ENCODE measurements around the gene MYOG. TPM values are rescaled to one million over a fixed set of nuclear protein-coding genes. Genes with fewer than 3 reads are reported as not detected.

MYOG gene
- total RNA-seq, 2 donors from 2014 or later, result not detected

- H3K9ac ChIP-seq (ENCODE audit: low read depth in 2 of 2, low read length in 2 of 2), result no peak overlapping the region
- H3K27ac ChIP-seq, result no peak overlapping the region
- H3K4me1 ChIP-seq, result no peaks in the 10 kb centered on the region
- H3K27me3 ChIP-seq, result no peaks in the 10 kb centered on the region
- intact Hi-C loops (cut with DNase I), result no loop called here
- H3K36me3 ChIP-seq, result no peaks in the 10 kb centered on the region
- no peak overlapping the region for H3K4me3 ChIP-seq
- no peak for DNase-seq
- TF ChIP-seq CTCF (IDR thresholded peaks at IDR 0.05), result no peak
- no peaks in the 10 kb centered on the region for H3K9me3 ChIP-seq
These were observed 41.8 kb downstream of the MYOG start for GRCh38 chr1:203043830-203044545.

GRCh38 chr1:203041351-203041932 is 44.4 kb downstream of the MYOG start:
- H3K4me1 ChIP-seq, result no peaks in the 10 kb centered on the region
- intact Hi-C loops (cut with DNase I), result no loop called here
- H3K9me3 ChIP-seq, result no peaks in the 10 kb centered on the region
- DNase-seq, result no peak
- no peaks in the 10 kb centered on the region for H3K27me3 ChIP-seq
- H3K9ac ChIP-seq (ENCODE audit: low read depth in 2 of 2, low read length in 2 of 2), result no peak overlapping the region
- H3K27ac ChIP-seq, result no peak overlapping the region
- no peak overlapping the region for H3K4me3 ChIP-seq
- H3K36me3 ChIP-seq, result no peaks in the 10 kb centered on the region
- no peak for TF ChIP-seq CTCF (IDR thresholded peaks at IDR 0.05)

DNA sequence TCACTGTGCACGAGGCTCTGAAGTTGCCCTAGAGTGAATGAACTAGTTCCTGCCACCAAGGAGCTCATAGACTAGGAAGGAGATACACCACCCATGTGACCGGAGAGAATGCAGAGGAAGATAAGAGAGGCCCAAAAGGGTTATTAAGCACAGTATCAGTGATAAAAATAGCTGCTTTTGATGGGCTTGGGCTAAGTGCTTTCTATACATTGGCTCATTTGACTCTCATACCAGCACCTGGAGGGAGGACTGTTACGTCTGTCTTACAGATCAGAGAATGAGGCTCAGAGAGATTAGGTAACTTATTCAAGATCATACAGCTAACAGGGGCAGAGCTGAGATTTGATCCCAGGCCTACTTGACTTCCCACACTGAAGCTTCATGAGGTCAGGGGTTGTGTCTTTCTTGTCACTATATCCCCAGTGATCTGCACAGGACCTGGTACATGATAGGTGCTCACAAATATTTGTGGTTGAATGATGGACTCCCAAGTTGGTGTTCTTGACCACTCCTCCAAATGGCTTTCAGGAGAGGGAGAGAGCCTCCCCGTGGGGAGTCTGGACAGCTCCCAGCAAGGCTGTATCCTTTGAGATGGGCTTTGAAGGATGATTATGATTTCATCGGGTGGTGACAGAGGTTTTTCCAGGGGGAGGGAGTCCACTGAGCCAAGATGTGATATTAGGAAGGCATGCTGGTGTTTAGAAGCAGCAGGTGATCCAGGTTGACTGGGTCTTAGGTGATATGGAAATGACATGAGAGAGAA is 45.1 kb downstream of the MYOG start:
- no peaks in the 10 kb centered on the region for H3K36me3 ChIP-seq

GRCh38 chr1:203039609-203040512 is 46.0 kb downstream of the MYOG start:
- Histone ChIP-seq H3K4me3 (no peak overlapping the region), H3K4me1 (no peaks in the 10 kb centered on the region), H3K27me3 (no peaks in the 10 kb centered on the region), H3K36me3 (no peaks in the 10 kb centered on the region), H3K9me3 (no peaks in the 10 kb centered on the region), H3K9ac (ENCODE audit: low read depth in 2 of 2, low read length in 2 of 2) (no peak overlapping the region), H3K27ac (no peak overlapping the region)
- intact Hi-C loops (cut with DNase I), result loop anchor here (1.0 to 5.0 kb wide), 3 partner anchors 133 to 227 kb away; no protein-coding TSS in a partner anchor
- no peak for DNase-seq
- no peak for TF ChIP-seq CTCF (IDR thresholded peaks at IDR 0.05)

More for the DNA sequence above, 45.1 kb downstream of the MYOG start:
- intact Hi-C loops (cut with DNase I), result no loop called here
- Histone ChIP-seq H3K9ac (ENCODE audit: low read depth in 2 of 2, low read length in 2 of 2) (no peak overlapping the region), H3K9me3 (no peaks in the 10 kb centered on the region), H3K27me3 (no peaks in the 10 kb centered on the region), H3K4me3 (no peak overlapping the region), H3K4me1 (no peaks in the 10 kb centered on the region), H3K27ac (no peak overlapping the region)
- no peak for TF ChIP-seq CTCF (IDR thresholded peaks at IDR 0.05)
- DNase-seq, result no peak
